HepG2 (cell line): ENCODE results near the gene HTRA2. TPM values are rescaled to one million over a fixed set of nuclear protein-coding genes. Genes with fewer than 3 reads are reported as not detected.

Source experiments
- ATAD3A ChIP-seq: sonication (generic); formaldehyde crosslinking; IDR thresholded peaks from 2 replicates; pipeline ENCODE4 v1.4.0; 2020; ENCODE audit warnings: missing genetic modification reagents
- CCAR2 ChIP-seq: fragments of 200-400 bp; formaldehyde crosslinking; optimal IDR thresholded peaks from 2 replicates; pipeline ENCODE3; 2018; ENCODE audit warnings: low read depth, mild to moderate bottlenecking, low read length, moderate library complexity
- E2F5 ChIP-seq: sonication (generic); formaldehyde crosslinking; conservative IDR thresholded peaks from 2 replicates; pipeline ENCODE4 v1.4.0; 2020; ENCODE audit warnings: missing genetic modification reagents
- HDAC2 ChIP-seq: sonication (generic); formaldehyde crosslinking; IDR thresholded peaks from 2 replicates; pipeline ENCODE4 v1.4.0; 2020; ENCODE audit warnings: missing genetic modification reagents
- KLF15 ChIP-seq: sonication (generic); formaldehyde crosslinking; IDR thresholded peaks from 2 replicates; pipeline ENCODE4 v1.8.1; 2023; ENCODE audit warnings: borderline replicate concordance, mild to moderate bottlenecking, inconsistent platforms, missing genetic modification reagents, mixed read lengths
- LBX2 ChIP-seq: sonication (generic); formaldehyde crosslinking; IDR thresholded peaks from 2 replicates; pipeline ENCODE4 v1.5.0; 2020; ENCODE audit warnings: missing genetic modification reagents, mild to moderate bottlenecking, borderline replicate concordance
- MEF2D ChIP-seq: sonication (generic); formaldehyde crosslinking; IDR thresholded peaks from 2 replicates; pipeline ENCODE4 v1.5.1; 2020; ENCODE audit warnings: mild to moderate bottlenecking, missing genetic modification reagents
- MTERF4 ChIP-seq: sonication (generic); formaldehyde crosslinking; IDR thresholded peaks from 2 replicates; pipeline ENCODE4 v1.8.0; 2023; ENCODE audit warnings: mild to moderate bottlenecking, missing genetic modification reagents
- PHF8 ChIP-seq: sonication (generic); formaldehyde crosslinking; IDR thresholded peaks from 2 replicates; pipeline ENCODE4 v1.5.0; 2020; ENCODE audit warnings: missing genetic modification reagents
- POGZ ChIP-seq: sonication (generic); formaldehyde crosslinking; IDR thresholded peaks from 2 replicates; pipeline ENCODE4 v1.4.0; 2020; ENCODE audit warnings: mild to moderate bottlenecking, missing genetic modification reagents
- SAFB2 ChIP-seq: sonication (generic); formaldehyde crosslinking; IDR thresholded peaks from 2 replicates; pipeline ENCODE4 v1.5.1; 2020; ENCODE audit warnings: missing genetic modification reagents, low read depth, mild to moderate bottlenecking, borderline replicate concordance
- SMAD1 ChIP-seq: sonication (generic); formaldehyde crosslinking; IDR thresholded peaks from 2 replicates; pipeline ENCODE4 v1.4.0; 2020; ENCODE audit warnings: missing genetic modification reagents, low read depth, mild to moderate bottlenecking, borderline replicate concordance
- SNAPC2 ChIP-seq: sonication (generic); formaldehyde crosslinking; IDR thresholded peaks from 2 replicates; pipeline ENCODE4 v1.8.1; 2022; ENCODE audit warnings: mild to moderate bottlenecking, missing genetic modification reagents
- TERF1 ChIP-seq: sonication (generic); formaldehyde crosslinking; IDR thresholded peaks from 2 replicates; pipeline ENCODE4 v1.8.0; 2022; ENCODE audit warnings: mild to moderate bottlenecking, missing genetic modification reagents, moderate library complexity
- ZBTB4 ChIP-seq: sonication (generic); formaldehyde crosslinking; IDR thresholded peaks from 2 replicates; pipeline ENCODE4 v1.4.0; 2020; ENCODE audit warnings: missing genetic modification reagents, mild to moderate bottlenecking, borderline replicate concordance
- ZNF629 ChIP-seq: sonication (generic); formaldehyde crosslinking; conservative IDR thresholded peaks from 2 replicates; pipeline ENCODE4 v1.5.0; 2020; ENCODE audit warnings: missing genetic modification reagents
- ZNF7 ChIP-seq: IDR thresholded peaks from 2 replicates; pipeline ENCODE4 v1.6.1; 2016; ENCODE audit warnings: missing biosample characterization, missing genetic modification reagents
- ZNF747 ChIP-seq: sonication (generic); formaldehyde crosslinking; IDR thresholded peaks from 2 replicates; pipeline ENCODE4 v1.8.1; 2023; ENCODE audit warnings: missing genetic modification reagents, mild to moderate bottlenecking, borderline replicate concordance
- ZNF816 ChIP-seq: sonication (generic); formaldehyde crosslinking; IDR thresholded peaks from 2 replicates; pipeline ENCODE4 v1.8.0; 2022; ENCODE audit warnings: missing genetic modification reagents, mild to moderate bottlenecking, borderline replicate concordance
- ZSCAN20 ChIP-seq: sonication (generic); formaldehyde crosslinking; IDR thresholded peaks from 2 replicates; pipeline ENCODE4 v1.4.0; 2020; ENCODE audit warnings: missing genetic modification reagents, mild to moderate bottlenecking, borderline replicate concordance
- polyA plus RNA-seq, 8 experiments: library from polyadenylated mRNA; depleted of rRNA in 3 of 8; stranded (reverse) in 7 of 8; unstranded in 1 of 8; fragments of >200 nt; fragmentation: Illumina TruSeq in 4 of 8; extraction: Trizol in 4 of 8; gene quantifications; 2 replicates each; pipeline versions ENCODE4 v1.2.1 to v1.2.3, GENCODE V29; 2011 to 2016; ENCODE audit warnings: low read depth in 4 of 8, missing spikeins in 1 of 8, mixed read lengths in 1 of 8; ENCODE audit not compliant: insufficient read depth in 1 of 8
- total RNA-seq, 5 experiments: library from RNA; depleted of rRNA; stranded (reverse); fragments of >200 nt; fragmentation: Illumina TruSeq; extraction: Trizol; gene quantifications; 2 replicates each; pipeline ENCODE4 v1.2.3, GENCODE V29; 2016; ENCODE audit warnings: low read depth in 1 of 5

HTRA2 gene
- total and polyA plus RNA-seq, 2 of the 13 experiments (the other 11 are each of a cell fraction or from before 2014, with no cell fraction given) = 47.7 to 50.3 TPM

- TF ChIP-seq SMAD1 (CRISPR knock-in tag) (peak; percentile 58; the same call in 1 of the 2 replicates), PHF8 (CRISPR knock-in tag) (peak; percentile 95), SNAPC2 (no peak), CCAR2 (no peak), POGZ (peak; percentile 92), LBX2 (peak; percentile 59; the same call in 1 of the 2 replicates), MTERF4 (CRISPR knock-in tag) (peak; percentile 13; the same call in 1 of the 2 replicates), HDAC2 (CRISPR knock-in tag) (peak; percentile 29), MEF2D (CRISPR knock-in tag) (peak; percentile 45; the same call in 1 of the 2 replicates), SAFB2 (CRISPR knock-in tag) (peak; percentile 14; the same call in 1 of the 2 replicates), ZNF7 (no peak), ZBTB4 (CRISPR knock-in tag) (peak; percentile 51; the same call in 1 of the 2 replicates), ZNF747 (CRISPR knock-in tag) (peak; percentile 96), ZNF629 (CRISPR knock-in tag) (0 out of 2 replicates have a peak, but pooled peaks have one; percentile 25), ATAD3A (CRISPR knock-in tag) (peak; percentile 64; the same call in 1 of the 2 replicates), ZSCAN20 (0 out of 2 replicates have a peak, but pooled peaks have one; percentile 26), TERF1 (CRISPR knock-in tag) (peak; percentile 42; the same call in 1 of the 2 replicates), ZNF816 (CRISPR knock-in tag) (peak; percentile 99), KLF15 (CRISPR knock-in tag) (peak; percentile 75; the same call in 1 of the 2 replicates), E2F5 (CRISPR knock-in tag) (0 out of 2 replicates have a peak, but pooled peaks have one; percentile 36)
Measured at GRCh38 chr2:74529357-74530238, at the start of gene HTRA2, which contains the start of gene AUP1 (continued).
